ENCODE data around the gene BEST2. TPM values are rescaled to one million over a fixed set of nuclear protein-coding genes. Genes with fewer than 3 reads are reported as not detected.

BEST2 gene
- total RNA-seq, 4 donors from 2014 or later, result 20.5 to 82.0 (median 40.6) TPM; not detected in 1

DNA sequence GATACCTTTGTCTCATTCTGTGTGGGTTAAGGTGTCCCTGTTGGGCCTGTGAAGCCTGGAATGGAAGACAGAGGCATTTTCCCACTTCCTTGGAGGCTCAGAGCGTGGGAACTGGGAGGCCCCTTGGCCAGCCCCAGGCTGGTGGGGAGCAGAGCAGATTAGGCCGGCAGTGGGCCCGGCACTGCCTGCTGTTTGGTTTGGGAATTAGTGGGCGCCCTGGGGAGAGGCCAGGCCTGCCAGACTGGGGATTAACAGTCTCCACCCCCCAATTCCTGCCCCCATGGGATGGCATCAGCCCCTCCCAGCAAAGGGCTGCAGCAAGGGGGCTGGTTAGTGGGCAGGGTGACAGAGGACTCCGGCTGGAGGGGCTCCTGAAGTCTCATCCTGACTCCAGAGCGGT lies 3.1 kb upstream of the BEST2 start:
- Histone ChIP-seq H3K27ac (peak overlapping the region in 1 of 4 donors; percentile 39), H3K4me1 (peaks cover 0 to 11% (median 0%) of the 10 kb centered on the region in 4 donors), H3K4me3 (no peak overlapping the region), H3K36me3 (peaks cover 0 to 41% (median 0%) of the 10 kb centered on the region in 3 donors), H3K9me3 (peaks cover 0 to 6% (median 2%) of the 10 kb centered on the region in 4 donors), H3K27me3 (no peaks in the 10 kb centered on the region)
- DNase-seq, result no peak
- TF ChIP-seq POLR2A (IDR thresholded peaks at IDR 0.05), result no peak
- TF ChIP-seq, protein P1, sequence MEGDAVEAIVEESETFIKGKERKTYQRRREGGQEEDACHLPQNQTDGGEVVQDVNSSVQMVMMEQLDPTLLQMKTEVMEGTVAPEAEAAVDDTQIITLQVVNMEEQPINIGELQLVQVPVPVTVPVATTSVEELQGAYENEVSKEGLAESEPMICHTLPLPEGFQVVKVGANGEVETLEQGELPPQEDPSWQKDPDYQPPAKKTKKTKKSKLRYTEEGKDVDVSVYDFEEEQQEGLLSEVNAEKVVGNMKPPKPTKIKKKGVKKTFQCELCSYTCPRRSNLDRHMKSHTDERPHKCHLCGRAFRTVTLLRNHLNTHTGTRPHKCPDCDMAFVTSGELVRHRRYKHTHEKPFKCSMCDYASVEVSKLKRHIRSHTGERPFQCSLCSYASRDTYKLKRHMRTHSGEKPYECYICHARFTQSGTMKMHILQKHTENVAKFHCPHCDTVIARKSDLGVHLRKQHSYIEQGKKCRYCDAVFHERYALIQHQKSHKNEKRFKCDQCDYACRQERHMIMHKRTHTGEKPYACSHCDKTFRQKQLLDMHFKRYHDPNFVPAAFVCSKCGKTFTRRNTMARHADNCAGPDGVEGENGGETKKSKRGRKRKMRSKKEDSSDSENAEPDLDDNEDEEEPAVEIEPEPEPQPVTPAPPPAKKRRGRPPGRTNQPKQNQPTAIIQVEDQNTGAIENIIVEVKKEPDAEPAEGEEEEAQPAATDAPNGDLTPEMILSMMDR (IDR thresholded peaks at IDR 0.05), result no peak

DNA sequence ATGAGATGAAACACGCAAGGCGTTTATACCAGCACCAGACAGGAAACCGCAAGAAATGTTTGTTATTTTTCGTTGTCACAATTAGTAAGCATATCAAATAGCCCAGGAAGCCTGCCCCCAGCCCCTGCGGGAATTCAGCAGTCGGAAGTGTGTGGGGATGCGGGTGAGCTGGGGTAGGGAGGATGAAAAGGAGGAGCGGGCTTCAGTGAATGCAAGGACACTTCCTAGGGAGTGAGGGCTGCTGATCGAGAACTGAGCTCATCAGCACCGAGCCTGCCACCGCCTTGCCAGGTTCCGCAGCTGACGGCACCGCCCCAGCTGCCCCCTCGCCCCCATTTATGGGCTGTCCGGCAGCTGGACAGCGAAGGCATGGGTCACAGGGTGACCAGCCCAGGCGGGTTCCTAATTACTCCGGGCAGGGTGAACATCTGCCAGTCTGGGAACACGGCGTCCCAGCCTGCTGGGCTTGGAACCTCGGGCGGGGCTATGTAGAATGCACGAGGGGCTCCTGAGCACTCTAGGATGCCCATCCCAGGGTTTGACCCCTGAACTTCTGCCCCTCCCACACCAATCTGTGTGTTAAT lies 1.6 kb upstream of the BEST2 start:
- no peak overlapping the region for H3K4me3 ChIP-seq
- no peaks in the 10 kb centered on the region for H3K27me3 ChIP-seq
- peaks cover 0 to 32% (median 0%) of the 10 kb centered on the region in 3 donors for H3K36me3 ChIP-seq
- H3K9me3 ChIP-seq, result peaks cover 0 to 6% (median 2%) of the 10 kb centered on the region in 4 donors
- peak overlapping the region in 2 of 4 donors; percentile 39 to 50 for H3K27ac ChIP-seq
- H3K4me1 ChIP-seq, result peaks cover 0 to 11% (median 0%) of the 10 kb centered on the region in 4 donors
- TF ChIP-seq, protein P1 (IDR thresholded peaks at IDR 0.05), result no peak
- TF ChIP-seq POLR2A (IDR thresholded peaks at IDR 0.05), result no peak
- peak in 2 of 3 donors; percentile 69 to 81 for DNase-seq

DNA sequence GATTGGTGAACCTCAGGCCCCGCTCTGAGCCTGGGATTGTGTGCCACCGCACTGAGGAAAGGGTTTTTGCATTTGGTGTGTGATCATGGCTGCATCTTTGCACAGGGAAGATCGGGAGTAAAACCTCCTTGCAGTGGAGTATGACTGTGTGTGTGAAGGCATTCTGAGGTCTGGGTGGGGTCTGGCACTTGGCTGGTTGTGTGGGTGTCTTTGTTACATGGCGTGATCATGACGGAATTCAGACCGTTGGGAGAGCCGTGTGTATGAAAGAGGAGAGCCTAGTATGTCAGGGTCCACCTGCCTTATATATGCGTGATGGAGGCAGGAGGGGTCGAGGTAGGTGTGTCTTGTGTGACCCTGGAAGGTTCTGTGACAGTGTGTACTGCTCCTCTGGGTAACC lies 740 bp upstream of the BEST2 start:
- Histone ChIP-seq H3K27ac (peak overlapping the region in 2 of 4 donors; percentile 37 to 53), H3K4me3 (no peak overlapping the region), H3K9me3 (peaks cover 0 to 6% (median 2%) of the 10 kb centered on the region in 4 donors), H3K27me3 (no peaks in the 10 kb centered on the region), H3K4me1 (peaks cover 0 to 11% (median 0%) of the 10 kb centered on the region in 4 donors), H3K36me3 (peaks cover 0 to 23% (median 0%) of the 10 kb centered on the region in 3 donors)
- DNase-seq, result no peak
- TF ChIP-seq POLR2A (IDR thresholded peaks at IDR 0.05), result no peak
- TF ChIP-seq, protein P1 (IDR thresholded peaks at IDR 0.05), result no peak

DNA sequence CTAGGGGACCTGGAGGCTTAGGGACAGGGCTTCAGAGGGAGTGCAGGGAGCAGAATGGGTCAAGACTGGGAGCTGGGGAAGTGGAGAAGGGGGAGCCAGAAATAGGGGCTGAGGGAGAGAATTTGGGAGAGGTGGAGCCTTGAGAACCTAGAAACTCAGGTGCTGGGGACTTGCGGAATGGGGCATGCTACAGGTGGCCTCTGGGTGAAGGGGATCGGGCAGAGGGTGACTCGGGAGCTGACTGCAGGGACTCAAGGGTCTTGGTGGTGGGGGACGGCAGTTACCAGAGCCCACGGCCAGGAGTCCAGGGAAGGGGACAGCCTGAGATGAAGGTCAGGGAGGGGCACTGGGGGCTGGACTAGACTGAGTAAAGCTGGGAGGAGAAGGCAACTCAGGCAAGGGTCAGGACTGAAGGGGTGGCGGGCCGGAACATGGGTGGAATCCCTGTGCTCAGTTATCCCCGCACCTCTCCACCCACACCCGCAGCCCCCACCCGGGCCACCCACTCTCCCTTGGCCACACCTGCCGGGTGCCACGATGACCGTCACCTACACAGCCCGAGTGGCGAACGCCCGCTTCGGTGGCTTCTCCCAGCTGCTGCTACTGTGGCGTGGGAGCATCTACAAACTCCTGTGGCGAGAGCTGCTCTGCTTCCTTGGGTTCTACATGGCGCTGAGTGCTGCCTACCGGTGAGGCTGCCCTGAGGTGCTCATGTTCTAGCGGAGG lies 628 bp downstream of the BEST2 start:
- peaks cover 0 to 13% (median 0%) of the 10 kb centered on the region in 4 donors for H3K4me1 ChIP-seq
- peaks cover 0 to 10% (median 0%) of the 10 kb centered on the region in 3 donors for H3K36me3 ChIP-seq
- no peaks in the 10 kb centered on the region for H3K27me3 ChIP-seq
- TF ChIP-seq, protein P1 (IDR thresholded peaks at IDR 0.05), result no peak
- no peak for TF ChIP-seq POLR2A (IDR thresholded peaks at IDR 0.05)
- H3K4me3 ChIP-seq, result peak overlapping the region in 2 of 4 donors; percentile 7 to 33
- DNase-seq, result no peak
- H3K9me3 ChIP-seq, result peaks cover 0 to 5% (median 2%) of the 10 kb centered on the region in 4 donors
- no peak overlapping the region for H3K27ac ChIP-seq

DNA sequence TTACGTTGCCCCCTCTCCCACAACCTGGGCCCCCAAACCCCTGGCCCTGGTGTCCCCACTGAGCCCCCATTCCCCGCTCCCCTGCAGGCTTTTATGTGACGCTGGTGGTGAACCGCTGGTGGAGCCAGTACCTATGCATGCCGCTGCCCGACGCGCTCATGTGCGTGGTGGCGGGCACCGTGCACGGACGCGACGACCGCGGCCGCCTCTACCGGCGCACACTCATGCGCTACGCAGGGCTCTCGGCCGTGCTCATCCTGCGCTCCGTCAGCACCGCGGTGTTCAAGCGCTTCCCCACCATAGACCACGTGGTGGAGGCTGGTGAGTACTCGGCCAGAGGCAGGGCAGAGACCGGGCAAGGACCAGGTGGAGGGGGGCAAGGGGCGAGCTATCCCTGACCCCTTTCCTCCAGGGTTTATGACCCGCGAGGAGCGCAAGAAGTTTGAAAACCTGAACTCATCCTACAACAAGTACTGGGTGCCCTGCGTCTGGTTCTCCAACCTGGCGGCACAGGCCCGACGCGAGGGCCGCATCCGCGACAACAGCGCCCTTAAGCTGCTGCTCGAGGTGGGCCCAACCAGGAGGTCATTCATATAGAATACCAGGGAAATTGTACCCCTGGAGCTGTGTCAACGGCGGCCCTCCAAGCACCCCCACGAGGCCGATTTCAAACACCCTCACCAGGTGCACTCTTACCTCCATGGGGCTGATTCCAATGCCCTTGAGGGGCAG lies 3.0 kb downstream of the BEST2 start:
- DNase-seq, result no peak
- TF ChIP-seq, protein P1 (IDR thresholded peaks at IDR 0.05), result no peak
- TF ChIP-seq POLR2A (IDR thresholded peaks at IDR 0.05), result no peak
- Histone ChIP-seq H3K27me3 (no peaks in the 10 kb centered on the region), H3K4me3 (no peak overlapping the region), H3K9me3 (no peaks in the 10 kb centered on the region), H3K4me1 (peaks cover 0 to 22% (median 4%) of the 10 kb centered on the region in 4 donors), H3K36me3 (no peaks in the 10 kb centered on the region), H3K27ac (no peak overlapping the region)
